ENCODE results near the gene ENGASE.

The ENGASE gene

GRCh38 chr17:79126139-79126538, 51.5 kb downstream of the ENGASE start:
- TF ChIP-seq, protein P1, sequence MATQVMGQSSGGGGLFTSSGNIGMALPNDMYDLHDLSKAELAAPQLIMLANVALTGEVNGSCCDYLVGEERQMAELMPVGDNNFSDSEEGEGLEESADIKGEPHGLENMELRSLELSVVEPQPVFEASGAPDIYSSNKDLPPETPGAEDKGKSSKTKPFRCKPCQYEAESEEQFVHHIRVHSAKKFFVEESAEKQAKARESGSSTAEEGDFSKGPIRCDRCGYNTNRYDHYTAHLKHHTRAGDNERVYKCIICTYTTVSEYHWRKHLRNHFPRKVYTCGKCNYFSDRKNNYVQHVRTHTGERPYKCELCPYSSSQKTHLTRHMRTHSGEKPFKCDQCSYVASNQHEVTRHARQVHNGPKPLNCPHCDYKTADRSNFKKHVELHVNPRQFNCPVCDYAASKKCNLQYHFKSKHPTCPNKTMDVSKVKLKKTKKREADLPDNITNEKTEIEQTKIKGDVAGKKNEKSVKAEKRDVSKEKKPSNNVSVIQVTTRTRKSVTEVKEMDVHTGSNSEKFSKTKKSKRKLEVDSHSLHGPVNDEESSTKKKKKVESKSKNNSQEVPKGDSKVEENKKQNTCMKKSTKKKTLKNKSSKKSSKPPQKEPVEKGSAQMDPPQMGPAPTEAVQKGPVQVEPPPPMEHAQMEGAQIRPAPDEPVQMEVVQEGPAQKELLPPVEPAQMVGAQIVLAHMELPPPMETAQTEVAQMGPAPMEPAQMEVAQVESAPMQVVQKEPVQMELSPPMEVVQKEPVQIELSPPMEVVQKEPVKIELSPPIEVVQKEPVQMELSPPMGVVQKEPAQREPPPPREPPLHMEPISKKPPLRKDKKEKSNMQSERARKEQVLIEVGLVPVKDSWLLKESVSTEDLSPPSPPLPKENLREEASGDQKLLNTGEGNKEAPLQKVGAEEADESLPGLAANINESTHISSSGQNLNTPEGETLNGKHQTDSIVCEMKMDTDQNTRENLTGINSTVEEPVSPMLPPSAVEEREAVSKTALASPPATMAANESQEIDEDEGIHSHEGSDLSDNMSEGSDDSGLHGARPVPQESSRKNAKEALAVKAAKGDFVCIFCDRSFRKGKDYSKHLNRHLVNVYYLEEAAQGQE (IDR thresholded peaks at IDR 0.05; ENCODE audit: insufficient read depth in 1 of 2, low read depth in 2 of 2, low read length in 2 of 2): no peak
- no peak for TF ChIP-seq TAF1 (IDR thresholded peaks at IDR 0.05; ENCODE audit: borderline replicate concordance, insufficient read depth, low read length)
- no peak for TF ChIP-seq SIN3A (IDR thresholded peaks at IDR 0.05; ENCODE audit: borderline replicate concordance, insufficient read depth, low read length)

DNA sequence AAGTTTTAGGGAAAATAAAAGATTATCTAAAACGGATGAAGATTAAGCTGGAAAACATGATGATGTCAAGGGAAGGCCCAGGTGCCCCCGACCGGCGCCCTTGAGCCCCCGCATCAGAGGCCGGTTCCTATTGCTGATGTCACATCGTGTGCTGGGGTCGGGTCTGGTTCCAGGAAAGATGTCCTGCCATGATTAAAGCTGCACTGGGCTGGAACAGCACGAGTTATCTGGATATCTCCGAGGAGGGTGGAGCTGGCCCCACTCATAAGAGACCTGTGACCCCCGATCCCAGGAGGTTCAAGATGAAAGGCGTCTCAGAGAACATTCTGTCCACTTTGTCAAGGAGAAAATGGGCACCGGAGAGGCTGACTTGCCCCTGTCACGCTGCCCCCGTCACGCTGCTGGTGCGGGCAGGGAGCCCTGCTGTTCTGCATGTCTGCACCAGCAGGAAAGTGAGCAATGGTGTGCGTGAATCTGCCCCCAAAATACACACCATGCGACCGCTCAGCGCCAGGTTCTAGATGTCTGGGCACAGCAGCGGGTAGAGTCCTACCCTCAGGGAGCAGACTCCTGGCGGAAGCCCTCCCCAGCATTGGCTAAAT, 53.0 kb downstream of the ENGASE start:
- no peak for TF ChIP-seq POLR2AphosphoS5 (IDR thresholded peaks at IDR 0.05; ENCODE audit: low read depth, low read length)

- TF ChIP-seq TAF1 (IDR thresholded peaks at IDR 0.05; ENCODE audit: borderline replicate concordance, insufficient read depth, low read length) (no peak), POLR2AphosphoS5 (IDR thresholded peaks at IDR 0.05; ENCODE audit: low read depth, low read length) (no peak), SIN3A (IDR thresholded peaks at IDR 0.05; ENCODE audit: borderline replicate concordance, insufficient read depth, low read length) (no peak), FOXP2 (optimal IDR thresholded peaks at IDR 0.05; ENCODE audit: borderline replicate concordance, extremely low read depth, extremely low read length, insufficient read depth) (no peak)
- TF ChIP-seq, protein P1 (IDR thresholded peaks at IDR 0.05; ENCODE audit: insufficient read depth in 1 of 2, low read depth in 2 of 2, low read length in 2 of 2): no peak
Measured at GRCh38 chr17:79129523-79129922, 54.9 kb downstream of the ENGASE start.

- no peak for TF ChIP-seq POLR2AphosphoS5 (IDR thresholded peaks at IDR 0.05; ENCODE audit: low read depth, low read length)
- TF ChIP-seq, protein P1 (IDR thresholded peaks at IDR 0.05; ENCODE audit: insufficient read depth in 1 of 2, low read depth in 2 of 2, low read length in 2 of 2): no peak
- TF ChIP-seq TAF1 (IDR thresholded peaks at IDR 0.05; ENCODE audit: borderline replicate concordance, insufficient read depth, low read length): no peak
- TF ChIP-seq FOXP2 (optimal IDR thresholded peaks at IDR 0.05; ENCODE audit: borderline replicate concordance, extremely low read depth, extremely low read length, insufficient read depth): no peak
- TF ChIP-seq SIN3A (IDR thresholded peaks at IDR 0.05; ENCODE audit: borderline replicate concordance, insufficient read depth, low read length): no peak
Measured at GRCh38 chr17:79130536-79131273, 56.1 kb downstream of the ENGASE start.

DNA sequence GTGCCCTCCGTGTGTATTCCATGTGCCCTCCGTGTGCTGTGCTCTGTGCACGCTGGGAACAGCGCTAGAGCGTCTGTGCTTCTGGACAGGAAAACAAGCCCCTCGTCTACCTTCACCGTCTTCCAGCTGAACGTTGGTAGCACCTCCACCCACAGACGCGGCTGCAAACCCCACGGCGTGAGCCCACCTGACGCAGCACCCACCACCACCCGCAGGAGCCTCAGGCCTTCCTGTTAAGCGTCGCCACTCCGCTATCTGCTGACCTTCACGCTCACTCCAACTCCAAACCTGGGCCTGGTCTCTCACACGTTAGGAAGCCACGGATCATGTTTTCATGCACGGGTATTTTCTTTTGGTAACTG, 56.6 kb downstream of the ENGASE start:
- TF ChIP-seq TAF1 (IDR thresholded peaks at IDR 0.05; ENCODE audit: borderline replicate concordance, insufficient read depth, low read length) (no peak), POLR2AphosphoS5 (IDR thresholded peaks at IDR 0.05; ENCODE audit: low read depth, low read length) (no peak), SIN3A (IDR thresholded peaks at IDR 0.05; ENCODE audit: borderline replicate concordance, insufficient read depth, low read length) (no peak), FOXP2 (optimal IDR thresholded peaks at IDR 0.05; ENCODE audit: borderline replicate concordance, extremely low read depth, extremely low read length, insufficient read depth) (no peak)
- TF ChIP-seq, protein P1 (IDR thresholded peaks at IDR 0.05; ENCODE audit: insufficient read depth in 1 of 2, low read depth in 2 of 2, low read length in 2 of 2): no peak
